ENCODE results near the gene KANK2. TPM values are rescaled to one million over a fixed set of nuclear protein-coding genes. Genes with fewer than 3 reads are reported as not detected.

The KANK2 gene
- total and polyA plus RNA-seq, 8 donors, result 179 to 286 (median 254) TPM

DNA sequence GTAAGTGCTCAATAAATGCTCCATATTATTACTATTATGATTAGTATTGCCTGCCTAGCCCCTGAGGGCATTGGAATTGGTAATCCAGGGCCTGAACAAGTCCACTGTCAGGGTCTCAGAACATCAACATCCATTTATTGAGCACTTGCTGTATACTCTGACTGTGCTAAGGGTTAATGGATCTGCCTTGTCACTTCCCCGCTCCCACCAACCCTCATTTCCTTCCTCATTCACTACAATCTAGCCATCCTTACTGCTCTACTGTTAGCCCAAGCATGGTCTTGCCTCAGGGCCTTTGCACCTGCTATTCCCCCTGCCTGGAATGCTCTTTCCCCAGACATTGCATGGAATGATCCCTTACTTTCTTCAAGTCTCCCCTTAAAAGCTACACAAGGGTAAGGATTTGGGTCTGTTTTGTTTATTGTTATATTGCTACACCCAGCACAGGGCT is 29.4 kb upstream of the KANK2 start:
- ATAC-seq, result no peak
- intact Hi-C loops (cut with DNase I), result no loop called here
- no peaks in the 10 kb centered on the region for H3K9me3 ChIP-seq
- H3K4me3 ChIP-seq, result no peak overlapping the region
- peaks cover 0 to 54% of the 10 kb centered on the region in 2 donors for H3K36me3 ChIP-seq
- no peaks in the 10 kb centered on the region for H3K4me1 ChIP-seq
- no peak overlapping the region for H3K27ac ChIP-seq
- no peaks in the 10 kb centered on the region for H3K27me3 ChIP-seq
- TF ChIP-seq, protein P1, sequence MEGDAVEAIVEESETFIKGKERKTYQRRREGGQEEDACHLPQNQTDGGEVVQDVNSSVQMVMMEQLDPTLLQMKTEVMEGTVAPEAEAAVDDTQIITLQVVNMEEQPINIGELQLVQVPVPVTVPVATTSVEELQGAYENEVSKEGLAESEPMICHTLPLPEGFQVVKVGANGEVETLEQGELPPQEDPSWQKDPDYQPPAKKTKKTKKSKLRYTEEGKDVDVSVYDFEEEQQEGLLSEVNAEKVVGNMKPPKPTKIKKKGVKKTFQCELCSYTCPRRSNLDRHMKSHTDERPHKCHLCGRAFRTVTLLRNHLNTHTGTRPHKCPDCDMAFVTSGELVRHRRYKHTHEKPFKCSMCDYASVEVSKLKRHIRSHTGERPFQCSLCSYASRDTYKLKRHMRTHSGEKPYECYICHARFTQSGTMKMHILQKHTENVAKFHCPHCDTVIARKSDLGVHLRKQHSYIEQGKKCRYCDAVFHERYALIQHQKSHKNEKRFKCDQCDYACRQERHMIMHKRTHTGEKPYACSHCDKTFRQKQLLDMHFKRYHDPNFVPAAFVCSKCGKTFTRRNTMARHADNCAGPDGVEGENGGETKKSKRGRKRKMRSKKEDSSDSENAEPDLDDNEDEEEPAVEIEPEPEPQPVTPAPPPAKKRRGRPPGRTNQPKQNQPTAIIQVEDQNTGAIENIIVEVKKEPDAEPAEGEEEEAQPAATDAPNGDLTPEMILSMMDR (IDR thresholded peaks at IDR 0.05), result no peak
- no peak for DNase-seq

DNA sequence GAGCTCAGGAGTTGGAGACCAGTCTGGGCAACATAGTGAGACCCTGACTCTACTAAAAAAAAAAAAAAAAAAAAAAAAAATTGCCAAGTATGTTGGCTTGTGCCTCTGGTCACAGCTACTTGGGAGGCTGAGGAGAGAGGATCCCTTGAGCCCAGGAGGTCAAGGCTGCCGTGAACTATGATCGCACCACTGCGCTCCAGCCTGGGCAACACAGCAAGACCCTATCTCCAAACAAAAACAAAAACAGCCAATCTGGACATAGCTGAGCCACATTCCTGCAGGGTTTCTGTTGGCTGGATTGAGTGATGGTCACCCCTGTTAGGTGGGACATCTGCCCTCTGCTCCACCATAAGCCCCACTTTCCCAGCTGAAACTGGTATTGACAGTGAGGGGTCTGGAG is 28.5 kb upstream of the KANK2 start:
- intact Hi-C loops (cut with DNase I), result no loop called here
- H3K27me3 ChIP-seq, result no peaks in the 10 kb centered on the region
- peaks cover 0 to 8% of the 10 kb centered on the region in 2 donors for H3K9me3 ChIP-seq
- no peaks in the 10 kb centered on the region for H3K4me1 ChIP-seq
- no peak overlapping the region for H3K4me3 ChIP-seq
- no peak overlapping the region for H3K27ac ChIP-seq
- no peak for DNase-seq
- H3K36me3 ChIP-seq, result peaks cover 0 to 60% of the 10 kb centered on the region in 2 donors
- TF ChIP-seq, protein P1 (IDR thresholded peaks at IDR 0.05), result no peak
- ATAC-seq, result no peak

DNA sequence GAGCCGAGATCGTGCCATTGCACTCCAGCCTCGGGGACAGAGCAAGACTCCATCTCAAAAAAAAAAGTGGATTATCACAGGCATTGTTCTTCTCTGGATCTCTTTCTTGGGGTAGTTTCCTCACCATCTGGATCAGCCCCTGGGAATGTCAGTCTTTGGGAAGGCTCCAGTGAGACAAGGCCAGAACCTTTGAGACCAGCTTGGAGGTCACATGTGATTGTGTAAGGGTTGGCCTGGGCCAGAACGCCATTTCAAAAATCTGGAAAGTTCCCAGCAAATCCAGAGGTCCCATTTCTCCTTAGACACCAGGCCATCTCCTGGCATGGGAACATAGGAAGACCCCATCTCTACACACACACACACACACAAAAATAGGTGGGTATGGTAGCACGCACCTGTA is 27.8 kb upstream of the KANK2 start:
- Histone ChIP-seq H3K36me3 (peaks cover 0 to 62% of the 10 kb centered on the region in 2 donors), H3K27ac (no peak overlapping the region), H3K4me3 (no peak overlapping the region), H3K27me3 (no peaks in the 10 kb centered on the region), H3K9me3 (peaks cover 0 to 8% of the 10 kb centered on the region in 2 donors), H3K4me1 (no peaks in the 10 kb centered on the region)
- ATAC-seq (no peak), DNase-seq (no peak)
- TF ChIP-seq, protein P1 (IDR thresholded peaks at IDR 0.05), result no peak
- intact Hi-C loops (cut with DNase I), result no loop called here

DNA sequence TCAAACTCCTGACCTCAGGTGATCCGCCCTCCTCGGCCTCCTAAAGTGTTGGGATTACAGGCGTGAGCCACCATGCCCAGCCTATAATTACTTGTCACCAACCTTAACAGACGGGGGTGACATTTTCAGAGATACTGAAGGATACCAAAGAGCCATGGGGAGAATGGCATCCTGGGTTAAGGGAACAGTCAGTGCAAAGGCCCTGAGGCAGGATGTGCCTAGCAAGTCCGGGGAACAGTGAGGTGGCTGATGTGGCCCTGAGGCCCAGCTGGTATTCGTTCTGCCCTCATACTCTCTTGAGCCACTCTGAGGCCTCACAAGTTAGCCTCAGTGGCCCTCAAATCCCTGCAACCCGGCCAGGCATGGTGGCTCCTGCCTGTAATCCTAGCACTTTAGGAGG is 27.1 kb upstream of the KANK2 start:
- intact Hi-C loops (cut with DNase I), result no loop called here
- no peaks in the 10 kb centered on the region for H3K27me3 ChIP-seq
- DNase-seq (no peak), ATAC-seq (no peak)
- no peak overlapping the region for H3K27ac ChIP-seq
- peaks cover 0 to 69% of the 10 kb centered on the region in 2 donors for H3K36me3 ChIP-seq
- peaks cover 0 to 8% of the 10 kb centered on the region in 2 donors for H3K9me3 ChIP-seq
- no peak overlapping the region for H3K4me3 ChIP-seq
- TF ChIP-seq, protein P1 (IDR thresholded peaks at IDR 0.05), result no peak
- no peaks in the 10 kb centered on the region for H3K4me1 ChIP-seq

DNA sequence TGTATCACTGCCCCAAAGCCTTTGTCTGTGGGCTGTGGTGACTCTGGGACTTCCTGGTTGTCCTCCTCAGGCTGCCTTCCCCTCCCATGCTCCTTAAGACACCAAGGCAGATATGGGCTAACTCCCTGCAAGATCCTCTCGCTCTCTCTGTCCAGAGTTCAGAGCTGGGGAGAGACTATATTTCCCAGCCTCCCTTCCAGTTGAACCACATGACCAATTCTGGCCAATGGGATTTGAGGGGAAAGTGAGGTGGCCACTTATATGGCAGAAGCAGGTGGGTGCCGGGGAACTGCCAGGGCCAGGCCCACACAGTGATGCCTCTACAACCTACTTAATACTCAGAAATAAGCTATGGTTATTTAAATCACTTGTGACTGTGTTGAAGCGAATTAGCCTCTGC is 25.9 kb upstream of the KANK2 start:
- Histone ChIP-seq H3K4me1 (no peaks in the 10 kb centered on the region), H3K27me3 (no peaks in the 10 kb centered on the region), H3K9me3 (peaks cover 0 to 8% of the 10 kb centered on the region in 2 donors), H3K4me3 (no peak overlapping the region), H3K36me3 (peaks cover 0 to 74% of the 10 kb centered on the region in 2 donors), H3K27ac (no peak overlapping the region)
- ATAC-seq (no peak), DNase-seq (no peak)
- TF ChIP-seq, protein P1 (IDR thresholded peaks at IDR 0.05), result no peak
- intact Hi-C loops (cut with DNase I), result no loop called here
